ENCODE data around the gene ZFP64. TPM values are rescaled to one million over a fixed set of nuclear protein-coding genes. Genes with fewer than 3 reads are reported as not detected.

The ZFP64 gene
- total and polyA plus RNA-seq, 2 donors (not counting 3 experiments of a cell fraction or from before 2014, with no cell fraction given): 31.7 to 35.4 TPM

GRCh38 chr20:52175840-52176239, 15.7 kb downstream of the ZFP64 start:
- Histone ChIP-seq H4K20me1 (replicated peaks; ENCODE audit: control insufficient read depth, extremely low read depth, insufficient read depth, low read length) (no peaks in the 10 kb centered on the region), H3K4me2 (ENCODE audit: insufficient read depth, low read length) (no peak overlapping the region), H3K4me1 (ENCODE audit: control insufficient read depth, extremely low read depth, insufficient read depth, low read length) (no peaks in the 10 kb centered on the region), H3K36me3 (ENCODE audit: control insufficient read depth in 2 of 2, extremely low read depth in 1 of 2, insufficient read depth in 2 of 2, low read length in 2 of 2) (peaks cover 1 to 2% of the 10 kb centered on the region in 2 experiments), H3K4me3 (replicated peaks in 1 of 3; ENCODE audit: insufficient read depth in 1 of 3, low read depth in 1 of 3, low read length in 3 of 3) (no peak overlapping the region), H3K9me1 (replicated peaks; ENCODE audit: control insufficient read depth, extremely low read depth, insufficient read depth, low read length) (no peaks in the 10 kb centered on the region), H3K9me3 (replicated peaks; ENCODE audit: control insufficient read depth, insufficient read depth, low read length) (no peaks in the 10 kb centered on the region), H3K27me3 (ENCODE audit: control insufficient read depth in 2 of 2, insufficient read depth in 2 of 2, low read length in 2 of 2) (no peaks in the 10 kb centered on the region), H2AFZ (ENCODE audit: low read depth, low read length) (no peak overlapping the region), H3K79me2 (ENCODE audit: control insufficient read depth, insufficient read depth, low read length) (no peaks in the 10 kb centered on the region), H3K27ac (ENCODE audit: insufficient read depth, low read depth, low read length) (no peak overlapping the region), H3K9ac (replicated peaks; ENCODE audit: extremely low read depth, insufficient read depth, low read length) (no peak overlapping the region)
- no TSS peak for BruUV-seq (replicated peaks)
- dilution Hi-C loops (cut with MboI; ENCODE audit: extremely low pct_ligation_motif_present, low sequenced_read_pairs) (no loop called here), intact Hi-C loops (cut with micrococcal nuclease) (no loop called here)
- TF ChIP-seq, protein P1, sequence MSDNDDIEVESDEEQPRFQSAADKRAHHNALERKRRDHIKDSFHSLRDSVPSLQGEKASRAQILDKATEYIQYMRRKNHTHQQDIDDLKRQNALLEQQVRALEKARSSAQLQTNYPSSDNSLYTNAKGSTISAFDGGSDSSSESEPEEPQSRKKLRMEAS (IDR thresholded peaks at IDR 0.05; ENCODE audit: insufficient read depth, insufficient read length): no peak
- TF ChIP-seq POLR2AphosphoS5 (IDR thresholded peaks at IDR 0.05; ENCODE audit: insufficient read depth, low read depth, low read length) (no peak), JUN (IDR thresholded peaks at IDR 0.05; ENCODE audit: borderline replicate concordance, insufficient read depth, insufficient read length, low read depth) (no peak), CTCF (IDR thresholded peaks at IDR 0.05; ENCODE audit: extremely low read depth in 1 of 2, insufficient read depth in 1 of 2, low read depth in 1 of 2, low read length in 2 of 2) (no peak), POLR2A (IDR thresholded peaks at IDR 0.05; ENCODE audit: low read depth, low read length) (no peak), EZH2 (IDR thresholded peaks at IDR 0.05; ENCODE audit: borderline replicate concordance, low read depth, low read length, severe bottlenecking) (no peak), FOS (IDR thresholded peaks at IDR 0.05; ENCODE audit: borderline replicate concordance, insufficient read depth, low read length) (no peak), MYC (IDR thresholded peaks at IDR 0.05; ENCODE audit: low read depth, low read length) (no peak), GATA2 (IDR thresholded peaks at IDR 0.05; ENCODE audit: insufficient read depth, insufficient read length, low read depth, low read length) (no peak)
- FAIRE-seq (no peak), DNase-seq (ENCODE audit: low read depth, low spot score) (no peak)
- ChIA-PET CTCF (no interaction called here), POLR2A (no interaction called here)
